HG02840 (cell line): ENCODE measurements around the gene CD28.

Experiments used
- ATAC-seq: cut with Tn5 transposase; IDR thresholded peaks from one replicate; pipeline ENCODE4 v1.9.1; 2021; ENCODE audit warnings: mild to moderate bottlenecking, moderate library complexity, moderate number of reproducible peaks; ENCODE audit not compliant: unreplicated experiment, low FRiP score

The CD28 gene

DNA sequence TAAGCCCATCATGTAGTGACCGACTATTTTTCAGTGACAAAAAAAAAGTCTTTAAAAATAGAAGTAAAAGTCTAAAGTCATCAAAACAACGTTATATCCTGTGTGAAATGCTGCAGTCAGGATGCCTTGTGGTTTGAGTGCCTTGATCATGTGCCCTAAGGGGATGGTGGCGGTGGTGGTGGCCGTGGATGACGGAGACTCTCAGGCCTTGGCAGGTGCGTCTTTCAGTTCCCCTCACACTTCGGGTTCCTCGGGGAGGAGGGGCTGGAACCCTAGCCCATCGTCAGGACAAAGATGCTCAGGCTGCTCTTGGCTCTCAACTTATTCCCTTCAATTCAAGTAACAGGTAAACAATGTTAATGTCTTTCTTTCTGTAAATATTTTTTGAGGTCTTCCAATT, at the start of gene CD28:
TSS of gene CD28 (plus strand) at position 237 of the 400 bp plus-strand sequence. CDS start at position 295, 58 bp downstream.
- ATAC-seq, result peak; percentile 98

- ATAC-seq, result no peak
Observed at GRCh38 chr2:203659331-203660049, 46.9 kb upstream of the CD28 start.

- no peak for ATAC-seq
Observed at GRCh38 chr2:203660465-203660864, 46.0 kb upstream of the CD28 start.

- ATAC-seq, result no peak
Observed at GRCh38 chr2:203661279-203661908, 45.0 kb upstream of the CD28 start.

DNA sequence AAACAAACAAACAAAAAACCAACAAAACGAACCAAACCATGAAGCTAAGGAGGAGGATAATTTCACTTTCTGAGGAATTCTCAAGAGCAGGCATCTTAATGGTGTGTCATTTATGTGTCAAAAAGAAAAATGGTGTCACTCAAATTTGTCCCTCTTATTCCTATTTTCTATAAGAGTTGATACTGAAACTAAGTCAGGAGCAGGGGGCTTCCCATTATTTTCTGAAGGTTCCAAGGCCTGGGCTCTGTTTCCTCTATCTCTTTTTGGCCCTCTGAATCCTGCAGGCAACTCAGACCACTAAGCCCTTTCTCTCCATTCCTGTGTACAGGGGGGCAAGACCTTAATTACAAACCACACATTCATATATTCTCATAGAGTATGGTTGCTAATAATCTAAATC, 44.0 kb upstream of the CD28 start:
- no peak for ATAC-seq

- ATAC-seq, result no peak
Observed at GRCh38 chr2:203662951-203663350, 43.5 kb upstream of the CD28 start.

- ATAC-seq, result no peak
Observed at GRCh38 chr2:203664029-203664755, 42.2 kb upstream of the CD28 start.

DNA sequence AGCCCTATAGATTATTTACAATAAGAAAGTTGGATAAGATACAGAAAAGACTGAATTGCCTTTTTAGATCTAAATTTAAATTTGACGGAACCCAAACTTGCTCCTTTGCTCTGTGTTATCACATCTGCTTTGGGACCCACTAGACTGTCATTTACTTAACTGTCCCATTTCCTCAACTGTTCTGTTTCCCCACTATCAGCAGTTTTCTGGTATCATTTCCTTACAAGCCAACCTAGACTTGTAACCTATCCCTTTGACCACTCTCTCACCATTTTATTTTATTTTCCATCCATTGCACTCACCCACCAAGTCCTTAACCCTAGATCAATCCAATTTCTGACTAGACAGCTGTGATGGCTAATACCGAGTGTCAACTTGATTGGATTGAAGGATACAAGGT, 38.6 kb upstream of the CD28 start:
- ATAC-seq, result no peak

DNA sequence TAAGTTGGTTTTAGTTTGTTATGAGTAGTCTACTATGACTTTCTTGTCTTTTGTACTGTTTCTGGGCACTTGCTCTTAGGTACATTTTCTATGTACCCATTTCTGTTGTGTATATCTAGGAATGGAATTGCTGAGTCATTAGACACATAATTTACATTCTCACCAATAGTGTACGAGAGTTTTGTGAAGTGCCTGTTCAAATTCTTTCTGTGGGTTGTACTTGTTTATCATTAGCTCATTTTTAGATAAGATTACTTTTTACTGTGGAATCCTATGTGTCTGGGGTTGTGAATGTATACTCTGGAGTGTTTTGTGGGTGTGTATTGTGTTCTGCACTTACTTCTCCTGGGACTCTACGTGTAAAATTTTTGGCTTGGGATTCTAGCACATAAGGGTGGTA, 36.6 kb upstream of the CD28 start:
- no peak for ATAC-seq

DNA sequence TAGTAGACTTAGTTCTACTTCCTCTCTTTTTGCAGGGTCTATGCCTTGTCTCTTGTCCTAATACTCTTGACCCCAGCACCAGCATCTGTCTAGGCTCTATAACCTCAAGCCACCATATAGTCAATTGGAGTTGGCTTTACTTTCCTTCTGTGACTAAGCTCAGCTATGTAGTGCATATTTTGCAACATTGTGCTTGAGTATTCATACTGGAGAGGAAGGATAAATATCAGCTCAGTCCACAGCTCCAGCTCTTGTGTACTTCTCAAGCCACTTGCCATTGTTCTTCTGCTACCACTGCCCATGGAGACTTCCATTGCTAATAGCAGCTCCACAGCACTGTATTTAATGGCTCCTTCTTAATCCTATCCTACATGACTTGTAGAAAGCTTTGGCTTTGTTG, 35.5 kb upstream of the CD28 start:
- ATAC-seq, result no peak

- ATAC-seq, result no peak
Observed at GRCh38 chr2:203671876-203672275, 34.6 kb upstream of the CD28 start.

GRCh38 chr2:203672856-203673255, 33.6 kb upstream of the CD28 start:
- ATAC-seq, result no peak

GRCh38 chr2:203673933-203674332, 32.5 kb upstream of the CD28 start:
- ATAC-seq, result peak; percentile 95

DNA sequence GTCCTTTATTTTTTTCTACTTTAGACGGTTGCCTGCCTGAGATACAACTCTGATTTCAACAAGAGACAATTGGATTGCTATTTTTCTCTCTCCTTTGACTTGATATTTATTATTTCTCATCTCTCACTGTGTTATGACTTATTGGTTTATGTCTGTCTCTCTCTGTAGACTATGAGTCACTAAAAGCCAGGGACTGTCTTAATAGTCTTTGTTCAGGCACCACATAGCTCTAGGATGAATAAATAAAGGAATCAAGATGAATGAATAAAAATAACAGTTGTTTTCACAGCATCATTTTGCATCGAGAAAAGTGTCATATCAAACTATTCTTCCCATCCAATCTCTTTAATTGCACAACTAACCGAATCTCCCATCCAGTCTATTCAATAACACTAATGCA, 31.4 kb upstream of the CD28 start:
- no peak for ATAC-seq

- ATAC-seq, result no peak
Observed at GRCh38 chr2:203678971-203679370, 27.5 kb upstream of the CD28 start.

GRCh38 chr2:203679401-203679800, 27.0 kb upstream of the CD28 start:
- ATAC-seq, result no peak

DNA sequence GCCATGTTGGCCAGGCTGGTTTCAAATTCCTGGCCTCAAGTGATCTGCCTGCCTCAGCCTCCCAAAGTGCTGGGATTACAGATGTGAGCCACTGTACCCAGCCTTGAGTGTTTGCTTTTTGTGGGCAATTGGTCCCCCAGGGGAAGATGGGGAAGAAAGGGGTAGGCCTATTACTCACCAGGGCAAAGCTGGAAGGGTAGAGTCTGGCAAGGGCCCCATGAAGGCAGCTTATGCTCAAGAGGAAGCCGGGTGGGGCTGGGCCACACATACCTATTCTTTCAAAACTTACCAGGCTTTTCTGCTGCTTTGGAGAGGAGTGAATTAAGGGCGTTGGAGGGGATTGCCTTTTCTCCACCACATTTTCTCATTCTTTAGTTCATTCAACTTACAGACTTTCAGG, 24.5 kb upstream of the CD28 start:
- no peak for ATAC-seq

DNA sequence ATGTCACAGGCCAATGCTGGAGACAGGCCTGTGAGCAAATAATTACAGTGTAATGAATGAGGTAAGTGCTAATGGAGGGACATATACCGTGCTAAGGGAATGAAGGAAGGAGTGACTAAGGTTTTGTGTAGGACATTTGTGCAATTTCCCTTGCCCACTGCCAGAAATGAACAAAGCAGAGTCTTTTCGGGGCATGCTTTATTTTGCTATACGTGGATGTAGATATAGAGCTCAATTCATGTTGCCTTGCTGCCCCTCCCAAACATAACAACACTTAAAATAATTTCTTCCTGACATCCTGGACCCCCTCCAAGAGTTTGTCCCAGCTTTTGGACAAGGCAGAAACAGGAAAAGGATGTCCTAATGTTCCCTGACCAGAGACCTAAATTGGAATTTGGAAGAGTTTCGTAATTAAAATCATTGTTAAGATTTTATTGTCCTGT, 23.7 kb upstream of the CD28 start:
- no peak for ATAC-seq

GRCh38 chr2:203683421-203683820, 23.0 kb upstream of the CD28 start:
- no peak for ATAC-seq

GRCh38 chr2:203683932-203684556, 22.4 kb upstream of the CD28 start:
- peak; percentile 65 for ATAC-seq

- ATAC-seq, result no peak
Observed at GRCh38 chr2:203685081-203685621, 21.3 kb upstream of the CD28 start.
